HG02678 (cell line): ENCODE results near the gene SMIM36.
"Not testable (repeated sequence)": the region's sequence is repeated elsewhere in the genome, so short reads cannot be mapped to it uniquely, and the experiment has no call there.

Source experiments
- ATAC-seq: cut with Tn5 transposase; IDR thresholded peaks from one replicate; pipeline ENCODE4 v1.9.1; 2021; ENCODE audit warnings: mild to moderate bottlenecking, moderate library complexity; ENCODE audit not compliant: unreplicated experiment

SMIM36 gene

DNA sequence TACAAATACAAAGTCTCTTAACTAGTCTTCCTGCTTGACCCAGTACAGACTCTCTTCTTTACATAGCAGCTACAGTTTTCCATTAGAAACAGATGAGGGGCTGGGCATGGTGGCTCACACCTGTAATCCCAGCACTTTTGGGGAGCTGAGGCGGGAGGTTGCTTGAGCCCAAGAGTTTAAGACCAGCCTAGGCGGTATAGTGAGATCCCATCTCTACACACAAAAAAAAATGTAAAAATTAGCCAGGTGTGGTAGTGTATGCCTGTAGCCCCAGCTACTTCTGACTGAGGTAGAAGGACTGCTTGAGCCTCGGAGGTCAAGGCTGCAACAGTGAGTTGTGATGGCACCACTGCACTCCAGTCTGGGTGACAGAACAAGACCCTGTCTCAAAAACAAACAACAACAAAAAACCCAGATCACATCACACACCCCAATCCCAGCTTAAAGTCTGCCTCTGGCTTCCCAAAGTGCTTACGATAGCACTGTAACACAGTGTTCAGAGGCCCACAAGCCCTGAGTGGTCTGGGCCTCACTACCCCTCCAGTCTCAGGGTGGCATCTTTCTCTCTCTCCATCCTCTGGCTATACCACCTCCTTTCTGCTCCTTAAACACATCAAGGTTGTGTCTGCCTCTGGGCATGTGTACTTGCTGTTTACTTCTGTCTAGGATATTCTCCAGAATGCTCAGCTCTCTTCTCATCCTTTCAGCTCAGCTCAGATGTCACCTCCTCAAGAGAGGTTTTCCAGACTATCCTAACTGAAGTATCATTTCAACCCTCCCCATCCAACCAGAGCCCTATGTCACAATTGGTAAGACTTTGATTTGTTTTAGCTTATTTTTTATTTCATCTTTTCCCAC is 93.6 kb downstream of the SMIM36 start:
- no peak for ATAC-seq

GRCh38 chr17:55416470-55417052 is 94.7 kb downstream of the SMIM36 start:
- no peak for ATAC-seq

GRCh38 chr17:55416000-55416399 is 95.3 kb downstream of the SMIM36 start:
- ATAC-seq: no peak

DNA sequence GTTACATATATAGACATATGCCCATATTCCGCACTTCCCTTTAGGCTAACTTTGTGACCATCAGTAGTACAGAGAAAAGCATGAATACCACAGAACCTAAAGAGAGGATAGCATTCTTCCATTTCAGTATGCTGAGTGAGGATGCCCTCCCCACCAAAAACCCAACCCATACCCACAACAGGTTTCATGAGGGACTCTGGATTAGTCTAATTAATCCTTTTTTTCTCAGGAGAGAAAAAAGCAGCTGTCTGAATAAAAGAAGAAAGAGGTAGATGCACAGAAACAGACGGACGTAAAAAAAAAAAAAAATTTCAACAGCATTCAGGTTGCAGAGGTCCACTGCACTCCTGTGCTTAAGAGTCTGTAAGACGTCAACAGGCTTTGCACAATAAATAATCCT is 96.3 kb downstream of the SMIM36 start:
- ATAC-seq: no peak

DNA sequence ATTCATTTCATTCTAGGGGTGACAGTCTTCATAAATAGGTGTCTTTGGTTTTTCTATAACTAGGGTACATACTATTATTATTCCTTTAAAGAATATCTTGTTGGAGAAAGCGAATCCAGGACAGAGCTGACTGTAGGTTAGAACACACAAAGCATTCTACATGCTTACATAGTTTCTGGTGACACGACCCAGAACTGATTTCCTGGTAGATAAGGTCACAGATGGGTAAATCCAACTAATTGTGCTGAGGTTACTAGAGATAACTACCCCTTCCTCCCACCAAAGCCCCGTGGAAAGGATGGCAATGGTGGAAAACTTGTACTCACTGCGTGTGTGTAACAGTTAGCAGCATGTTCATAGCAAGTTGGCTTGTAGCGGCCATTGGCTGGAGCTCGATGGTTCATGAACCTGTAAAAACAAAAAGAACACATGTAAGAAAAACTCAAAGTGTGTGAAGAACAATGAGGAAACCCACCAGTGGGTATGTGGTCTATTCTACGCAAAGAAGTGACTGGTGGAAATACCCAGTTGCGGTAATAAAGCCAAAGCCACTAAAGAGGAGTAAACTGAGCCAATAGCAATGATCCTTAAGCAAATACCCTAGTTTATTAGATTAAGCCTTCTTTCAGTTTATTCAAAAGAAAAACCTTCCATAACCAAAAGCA is 97.3 kb downstream of the SMIM36 start:
- ATAC-seq: no peak

GRCh38 chr17:55411463-55411855 is 99.8 kb downstream of the SMIM36 start:
- no peak for ATAC-seq

- no peak for ATAC-seq
These were observed 100.4 kb downstream of the SMIM36 start for GRCh38 chr17:55410722-55411462.

- ATAC-seq: no peak
These were observed 102.0 kb downstream of the SMIM36 start for GRCh38 chr17:55409030-55409800.

GRCh38 chr17:55407641-55408566 is 103.3 kb downstream of the SMIM36 start:
- no peak for ATAC-seq

- no peak for ATAC-seq
These were observed 105.7 kb downstream of the SMIM36 start for GRCh38 chr17:55405600-55405999.

DNA sequence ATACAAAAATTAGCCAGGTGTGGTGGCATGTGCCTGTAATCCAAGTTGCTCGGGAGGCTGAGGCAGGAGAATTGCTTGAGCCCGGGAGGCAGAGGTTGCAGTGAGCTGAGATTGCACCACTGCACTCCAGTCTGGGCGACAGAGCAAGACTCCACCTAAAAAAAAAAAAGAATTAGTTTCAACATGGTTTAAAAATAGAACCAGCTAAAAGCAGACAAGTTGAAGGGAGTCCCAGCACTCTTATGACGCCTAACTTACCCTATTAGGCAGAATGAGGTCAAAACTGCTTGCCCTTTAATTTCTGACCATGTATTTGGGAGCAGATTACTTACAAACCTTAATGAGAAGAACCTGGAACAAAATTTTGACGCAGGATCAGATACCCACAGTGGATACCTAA is 107.1 kb downstream of the SMIM36 start:
- not testable (repeated sequence) for ATAC-seq

DNA sequence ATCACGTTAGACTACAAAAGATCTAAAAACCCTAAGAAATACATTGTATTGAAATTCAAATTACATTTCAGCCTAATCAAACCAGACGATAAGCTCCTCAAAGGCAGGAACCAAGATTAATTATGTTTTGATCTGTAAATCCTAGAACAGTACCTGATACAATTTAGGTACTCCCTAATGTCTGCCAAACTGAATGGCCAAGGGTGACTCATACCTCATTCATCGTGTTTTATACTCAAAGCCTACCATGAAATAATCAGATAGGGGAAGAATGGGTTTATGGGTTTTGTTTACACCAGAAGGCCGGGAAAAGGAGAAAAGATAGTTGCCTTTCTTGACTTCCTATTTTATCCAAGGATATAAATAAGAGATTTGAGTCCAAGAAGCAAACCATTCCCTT is 108.9 kb downstream of the SMIM36 start:
- no peak for ATAC-seq
